ENCODE measurements around the gene DCPS.
"Not testable (repeated sequence)": the region's sequence is repeated elsewhere in the genome, so short reads cannot be mapped to it uniquely, and the experiment has no call there.

DCPS gene

DNA sequence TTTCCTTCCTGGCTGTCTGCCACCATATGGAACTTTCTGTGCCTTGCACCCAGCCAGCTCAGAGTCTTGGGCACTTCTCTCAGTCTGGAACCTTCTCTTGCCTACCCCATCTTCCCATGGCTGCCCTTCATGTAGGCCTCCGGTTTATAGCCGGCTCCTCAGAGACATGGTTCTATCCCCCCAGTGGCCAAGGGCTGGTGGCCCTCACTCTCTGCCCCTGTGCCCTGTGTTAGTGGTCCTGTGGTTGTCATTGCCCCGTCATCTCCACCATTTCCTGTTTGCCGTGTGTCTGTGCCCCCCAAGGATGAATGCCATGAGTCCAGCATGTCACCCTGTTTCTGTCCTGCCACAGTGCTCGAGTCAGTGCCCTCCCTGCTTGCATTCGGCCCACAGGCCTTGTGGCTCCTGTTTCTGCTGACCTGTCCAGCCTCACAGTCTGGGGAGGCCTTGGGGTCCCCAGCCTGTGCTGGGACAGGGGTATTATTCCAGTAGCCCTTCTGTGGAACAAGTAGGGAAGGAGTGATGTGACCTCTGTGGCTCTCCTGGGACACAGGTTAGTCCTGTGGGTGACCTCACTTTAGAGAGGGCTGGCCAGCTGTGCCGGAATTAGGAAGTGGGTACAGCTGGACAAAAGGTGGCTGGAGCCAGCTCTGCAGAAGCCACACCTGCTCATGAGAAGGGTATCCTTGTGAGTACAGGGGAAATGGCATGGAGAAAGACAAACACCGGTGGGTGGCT lies 82.3 kb downstream of the DCPS start:
- DNase-seq, result no peak

DNA sequence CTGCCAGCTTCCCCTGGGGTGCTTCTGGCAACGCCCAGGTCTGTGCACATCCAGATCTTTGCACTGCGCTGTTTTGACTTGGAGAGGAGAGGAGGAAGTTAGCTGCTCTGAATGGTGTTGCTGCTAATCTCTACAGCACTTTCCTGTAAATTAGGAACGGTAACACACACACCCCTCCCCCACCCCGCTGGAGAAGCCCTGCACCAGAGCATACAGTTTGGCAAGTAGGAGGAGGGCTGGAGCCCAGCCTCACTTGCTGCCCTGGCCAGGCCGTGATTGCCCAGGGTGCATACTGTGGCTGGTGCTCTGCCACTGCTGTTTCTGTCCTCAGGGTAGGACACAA lies 82.8 kb downstream of the DCPS start:
- DNase-seq, result peak; percentile 51

DNA sequence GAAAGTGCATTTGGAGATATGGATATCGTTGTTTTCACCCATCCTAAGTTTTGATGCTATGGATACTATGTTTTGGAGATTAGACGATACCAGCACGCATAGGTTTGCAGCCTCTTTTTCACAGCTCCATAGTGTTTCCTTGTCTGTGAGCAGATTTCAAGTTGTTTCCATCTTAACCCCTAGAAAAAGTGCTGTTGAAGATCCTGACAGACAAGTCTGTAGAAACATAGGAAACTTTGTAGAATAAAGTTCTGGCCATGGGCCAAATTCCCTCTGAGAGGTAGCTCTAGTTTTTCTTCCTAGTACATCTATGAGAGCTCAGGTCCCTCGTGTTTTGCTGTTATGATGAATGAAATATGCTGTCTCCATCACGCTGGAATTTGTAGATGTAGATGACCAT lies 84.0 kb downstream of the DCPS start:
- DNase-seq, result no peak

DNA sequence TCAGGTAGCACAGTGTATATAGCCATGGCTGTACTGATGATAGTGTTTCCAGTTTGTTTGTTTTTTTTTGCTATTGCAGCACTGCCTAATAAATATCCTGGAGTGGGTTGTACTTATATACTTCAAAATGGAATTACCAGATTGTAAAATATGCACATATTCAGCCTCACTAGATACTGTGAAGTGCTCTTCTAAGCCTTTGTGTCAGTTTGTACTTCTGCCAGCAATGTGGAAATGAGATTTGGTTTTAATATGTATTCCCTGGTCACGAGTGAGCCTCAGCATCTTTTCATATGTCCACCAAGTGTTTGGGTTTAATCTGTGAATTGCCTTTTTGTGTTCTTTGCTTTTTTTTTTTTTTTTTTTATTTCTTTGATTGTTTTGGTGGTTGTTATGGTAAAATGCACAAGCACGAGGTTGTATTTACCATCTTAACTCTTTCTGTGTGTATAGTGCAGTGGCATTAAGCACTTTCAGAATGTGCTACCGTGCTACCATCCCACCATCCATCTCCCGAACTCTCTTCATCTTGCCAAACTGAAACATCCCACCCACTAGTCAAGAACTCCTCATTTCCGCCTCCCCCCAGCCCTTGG lies 86.5 kb downstream of the DCPS start:
- peak; percentile 15 for DNase-seq

DNA sequence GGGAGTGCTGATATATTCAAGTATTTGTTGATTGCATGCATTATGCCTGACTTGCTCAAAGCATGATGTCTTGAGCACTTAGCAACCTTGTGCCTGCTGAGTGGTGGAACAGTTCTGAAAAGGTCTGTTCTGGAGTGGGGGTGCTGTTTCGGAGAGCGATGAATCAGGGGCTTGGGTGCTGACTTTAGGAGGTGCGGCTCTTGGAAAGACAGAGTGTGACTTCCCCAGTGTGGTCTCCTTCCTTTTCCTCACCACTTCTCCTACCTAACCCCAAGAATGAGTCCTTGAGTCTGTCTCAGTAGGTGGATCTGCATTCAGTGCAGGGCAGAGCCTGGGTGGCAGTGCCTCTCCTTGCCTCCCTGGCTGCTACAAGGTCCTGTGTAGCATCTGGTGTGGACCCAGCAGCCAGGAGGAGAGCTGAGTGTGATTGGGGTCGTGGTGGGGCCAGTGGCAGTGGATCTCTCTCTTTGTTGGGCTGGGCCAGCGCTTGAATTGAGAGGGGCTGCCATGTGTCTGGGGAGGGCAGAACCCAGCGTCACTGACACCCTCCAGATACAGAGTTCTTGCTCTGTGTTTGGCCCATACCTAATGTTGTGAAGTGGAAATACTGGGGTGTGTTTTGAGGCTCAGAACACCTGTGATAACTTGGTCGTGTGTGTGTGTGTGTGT lies 87.6 kb downstream of the DCPS start:
- DNase-seq, result no peak

DNA sequence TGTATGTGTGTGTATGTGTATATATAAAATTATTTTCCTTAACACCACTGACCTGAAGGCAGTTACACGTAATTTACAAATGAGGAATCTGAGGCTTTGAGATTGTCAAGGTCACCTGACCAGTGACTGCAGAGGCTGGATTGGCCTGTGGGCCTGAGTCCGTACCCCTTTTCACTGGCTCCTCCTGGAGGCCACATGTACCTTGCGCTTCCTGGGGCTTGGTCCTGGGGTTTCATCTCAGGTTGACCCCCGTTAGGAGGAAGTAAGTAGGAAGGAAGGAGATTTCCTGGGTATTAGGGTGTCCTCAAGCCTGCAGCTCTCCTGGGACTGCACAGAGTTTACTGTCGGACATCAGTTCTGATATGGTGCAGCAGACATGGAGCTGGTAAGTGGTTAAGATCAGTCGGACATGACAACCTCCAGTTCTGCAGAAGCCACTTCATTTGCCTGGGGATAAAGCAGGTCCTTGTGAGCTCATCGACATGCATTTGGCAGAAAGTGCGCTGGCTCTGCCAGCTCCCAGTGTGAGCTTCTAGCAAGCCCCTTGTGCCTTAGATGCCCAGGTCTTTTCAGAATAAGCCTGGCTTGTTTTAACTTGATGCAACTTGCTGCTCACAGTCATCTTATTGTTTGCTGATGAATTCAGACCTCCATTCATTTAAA lies 88.2 kb downstream of the DCPS start:
- DNase-seq, result no peak

DNA sequence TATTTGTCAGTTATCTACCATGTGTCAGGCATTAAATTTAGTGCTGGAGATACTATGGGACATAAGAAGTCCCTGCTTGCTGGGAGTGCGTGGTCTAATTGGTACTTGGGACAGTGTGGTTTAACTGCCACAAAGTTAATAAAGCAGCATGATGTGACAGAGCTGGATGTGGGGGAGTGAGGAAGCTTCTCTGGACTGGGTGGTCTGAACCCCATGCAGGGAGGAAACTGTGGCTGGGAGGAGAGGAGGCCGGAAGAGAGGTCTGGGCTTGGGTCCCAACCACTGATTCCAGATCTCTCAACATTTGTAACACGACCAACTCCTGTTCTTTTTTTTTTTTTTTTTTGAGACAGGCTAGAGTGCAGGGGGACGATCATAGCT lies 88.8 kb downstream of the DCPS start:
- no peak for DNase-seq

DNA sequence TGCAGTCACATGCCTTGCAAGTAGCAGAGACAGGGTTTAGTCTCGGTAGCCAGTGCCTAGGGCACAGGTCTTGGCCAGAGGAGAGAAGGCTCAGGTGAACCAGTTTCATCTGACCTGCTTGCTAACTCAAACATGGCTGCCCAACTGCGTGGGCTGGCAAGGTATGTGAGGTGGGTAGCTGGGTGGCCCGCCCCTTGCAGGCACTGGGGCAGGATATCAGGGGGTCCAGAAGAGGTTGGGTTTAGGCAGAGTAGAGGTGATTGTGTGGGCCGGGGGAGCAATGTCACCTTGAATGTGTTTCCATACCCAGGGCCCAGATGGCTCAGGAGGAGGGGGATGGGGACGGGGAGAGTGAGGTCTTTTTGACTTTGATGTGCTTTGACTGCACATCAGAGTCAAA lies 89.3 kb downstream of the DCPS start:
- DNase-seq, result no peak

DNA sequence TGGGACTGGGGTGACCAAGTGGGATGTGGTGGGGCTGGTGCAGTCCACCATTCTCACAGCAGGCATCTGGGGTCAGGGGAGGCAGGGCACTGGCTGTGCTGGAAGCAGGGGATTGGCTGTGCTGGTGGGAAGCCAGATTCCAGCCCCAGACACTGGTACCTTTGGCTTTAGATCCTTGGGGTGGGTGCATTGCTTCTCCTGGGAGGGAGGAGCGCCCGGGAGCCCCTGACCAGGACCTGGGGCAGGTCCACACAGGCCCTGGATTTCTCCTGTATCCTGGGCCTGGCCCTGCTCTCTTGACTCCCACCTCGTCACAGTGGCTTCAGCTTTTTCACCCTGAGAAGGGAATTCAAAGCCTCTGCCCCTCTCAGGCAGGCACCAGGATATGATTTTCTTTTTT lies 90.2 kb downstream of the DCPS start:
- no peak for DNase-seq

DNA sequence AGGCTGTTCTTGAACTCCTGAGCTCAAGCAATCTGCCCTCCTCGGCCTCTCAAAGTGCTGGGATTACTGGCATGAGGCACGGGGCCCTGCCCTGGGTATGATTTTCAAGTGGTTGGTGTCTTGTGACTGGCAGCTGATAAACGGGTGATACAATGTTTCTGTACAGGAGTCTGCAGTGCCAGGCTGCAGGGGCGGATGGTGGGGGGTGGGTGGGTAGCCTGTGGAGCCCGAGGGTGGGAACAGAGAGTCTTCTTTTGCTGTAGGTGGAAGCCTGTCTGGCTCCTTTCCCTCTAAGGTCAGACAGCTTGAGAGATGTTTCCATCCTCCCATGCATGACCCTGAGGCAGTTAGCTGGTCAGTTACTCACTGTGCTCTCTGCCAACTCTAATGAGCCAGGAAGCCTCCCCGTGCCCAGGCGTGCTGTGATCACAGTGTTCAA lies 90.8 kb downstream of the DCPS start:
- not testable (repeated sequence) for DNase-seq

All from NCI-H2029 (cell line).